T follicular helper cell (primary cell): Measurements from ENCODE around the gene TBCEL.
"Not testable (repeated sequence)": the region's sequence is repeated elsewhere in the genome, so short reads cannot be mapped to it uniquely, and the experiment has no call there.

Source experiments
- DNase-seq: peaks from one replicate; pipeline ENCODE4 v3.0.0-alpha.2; 2020; ENCODE audit warnings: low read depth
- total RNA-seq, 2 experiments: gene quantifications; one replicate each; lab custom pipeline; 2026; lab: John Stamatoyannopoulos, UW

TBCEL gene, protein sequence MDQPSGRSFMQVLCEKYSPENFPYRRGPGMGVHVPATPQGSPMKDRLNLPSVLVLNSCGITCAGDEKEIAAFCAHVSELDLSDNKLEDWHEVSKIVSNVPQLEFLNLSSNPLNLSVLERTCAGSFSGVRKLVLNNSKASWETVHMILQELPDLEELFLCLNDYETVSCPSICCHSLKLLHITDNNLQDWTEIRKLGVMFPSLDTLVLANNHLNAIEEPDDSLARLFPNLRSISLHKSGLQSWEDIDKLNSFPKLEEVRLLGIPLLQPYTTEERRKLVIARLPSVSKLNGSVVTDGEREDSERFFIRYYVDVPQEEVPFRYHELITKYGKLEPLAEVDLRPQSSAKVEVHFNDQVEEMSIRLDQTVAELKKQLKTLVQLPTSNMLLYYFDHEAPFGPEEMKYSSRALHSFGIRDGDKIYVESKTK
- total RNA-seq: 7.2 to 8.9 reads per million in 2 experiments

DNA sequence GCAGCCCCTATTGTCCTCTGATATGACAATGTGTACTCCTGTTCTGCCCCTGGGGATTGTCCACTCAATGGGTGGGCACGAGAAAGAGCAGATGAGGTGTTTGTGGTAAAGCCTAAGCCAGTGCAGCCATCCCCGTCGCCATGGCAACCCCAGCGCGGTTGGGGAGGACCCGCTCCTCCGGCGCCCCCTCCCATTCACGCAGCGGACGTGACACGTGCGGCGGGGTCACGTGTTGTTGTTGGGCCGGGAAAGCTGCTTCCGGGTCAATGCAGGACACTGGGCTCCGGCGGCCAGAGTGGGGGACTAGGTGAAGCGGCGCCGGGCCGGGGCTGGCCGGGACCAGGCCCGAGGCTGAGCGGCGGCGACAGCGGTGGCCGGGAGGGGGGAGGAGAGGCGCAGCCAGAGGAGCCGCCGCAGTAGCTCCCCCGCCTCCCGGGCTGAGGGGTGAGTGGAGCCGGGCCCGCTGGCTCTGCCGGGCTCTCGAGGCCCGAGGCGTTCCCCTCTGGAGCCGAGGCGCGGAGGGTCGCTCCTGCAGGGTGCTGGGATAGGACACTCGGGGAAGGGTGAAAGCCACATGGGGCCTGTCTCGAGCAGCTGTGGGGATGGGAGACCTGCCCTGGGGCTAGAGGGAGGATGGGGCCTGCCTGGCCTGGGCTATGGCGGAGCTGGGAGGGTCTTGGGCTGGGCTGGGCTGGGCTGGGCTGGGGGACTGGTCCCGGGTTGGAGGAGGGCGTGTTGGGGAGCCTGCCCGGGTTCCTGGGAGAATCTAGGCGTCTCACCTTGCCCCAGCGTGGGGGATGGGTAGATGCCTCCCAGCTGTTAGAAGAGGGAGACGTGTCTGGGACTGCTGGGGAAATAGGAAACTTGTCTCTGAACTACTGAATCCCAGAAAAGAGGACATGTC is at the start of gene TBCEL:
TSS of gene TBCEL (plus strand) at position 255 of the 904 bp plus-strand sequence. CDS start 21,589 bp downstream, outside the sequence.
- peak; percentile 71 for DNase-seq

DNA sequence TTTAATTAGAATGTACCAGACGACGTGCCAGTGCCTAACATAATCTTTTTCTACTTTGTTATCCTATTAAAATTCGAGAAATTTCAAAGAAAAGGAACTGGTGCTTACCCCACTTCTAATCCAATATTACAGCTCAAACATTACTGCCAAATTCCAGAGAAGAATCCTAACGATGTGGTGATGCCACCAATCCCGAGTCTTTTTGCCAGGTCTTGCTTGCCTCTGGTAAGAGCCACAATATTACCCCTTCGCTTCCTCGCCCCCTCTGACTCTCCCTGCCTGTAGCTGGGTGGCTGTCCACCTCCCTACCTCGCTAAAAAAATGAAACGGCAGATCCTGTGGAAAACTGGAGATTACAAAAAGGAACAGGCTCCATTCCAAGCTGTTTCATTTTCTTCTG is 49.4 kb upstream of the TBCEL start:
- no peak for DNase-seq

DNA sequence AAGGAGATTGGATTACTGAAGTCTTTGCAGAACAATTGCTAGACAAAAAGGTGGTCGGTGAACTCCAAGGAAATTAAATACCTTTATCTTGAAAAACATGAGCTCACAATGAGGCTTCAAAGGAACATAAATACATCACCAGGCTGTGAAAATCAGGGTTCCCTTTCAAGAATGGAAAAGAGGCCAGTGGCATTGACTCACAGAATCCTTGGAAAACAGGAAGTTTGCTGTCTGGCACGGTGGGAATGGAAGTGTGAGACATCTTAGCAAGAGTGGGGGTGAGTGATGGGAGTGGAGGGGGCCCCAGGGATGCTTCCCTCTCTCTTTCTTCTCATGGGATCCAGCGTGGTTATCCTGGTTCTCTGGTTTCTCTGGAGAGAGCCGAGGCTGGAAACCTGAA is 48.9 kb upstream of the TBCEL start:
- DNase-seq: no peak

DNA sequence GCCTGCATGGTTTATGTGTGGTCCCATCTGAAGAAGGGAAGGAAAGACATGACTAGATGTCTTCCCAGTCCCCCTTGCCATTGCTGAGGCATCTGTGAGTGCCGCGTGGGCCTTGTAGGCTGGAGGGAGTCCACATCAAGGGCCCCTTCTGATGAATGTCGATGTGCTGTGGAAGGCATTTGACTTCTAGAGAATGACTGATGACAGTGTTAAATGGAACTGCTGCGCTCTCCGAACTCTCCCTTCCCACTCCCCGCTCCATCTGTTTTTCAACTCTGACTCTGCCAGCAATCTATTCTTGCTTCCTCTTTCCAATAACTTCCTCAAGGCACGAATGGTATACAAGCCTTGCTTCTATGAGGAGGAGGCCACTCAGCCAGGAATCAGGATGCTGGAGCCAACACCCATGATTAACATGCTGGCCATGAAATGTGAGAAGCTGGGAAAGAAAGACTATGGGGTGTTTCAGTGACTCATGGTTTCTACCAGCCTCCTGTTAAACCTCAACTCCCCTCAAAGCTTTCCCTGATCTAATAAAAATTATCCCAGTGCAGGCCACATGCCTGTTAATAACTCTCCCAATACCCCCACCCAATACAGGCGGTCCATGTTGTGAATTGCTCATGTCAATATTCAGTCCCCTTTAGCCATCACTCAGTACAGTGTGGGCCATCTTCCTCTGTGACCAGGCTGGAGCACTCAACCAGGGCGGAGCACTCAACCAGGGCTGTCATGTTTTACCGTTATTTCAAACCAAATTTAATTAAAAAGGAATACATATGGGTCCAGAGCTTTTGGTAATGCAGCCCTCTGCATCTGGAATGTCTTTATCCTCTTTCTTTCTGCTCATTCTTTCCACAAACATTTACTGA is 46.4 kb upstream of the TBCEL start:
- DNase-seq: no peak

DNA sequence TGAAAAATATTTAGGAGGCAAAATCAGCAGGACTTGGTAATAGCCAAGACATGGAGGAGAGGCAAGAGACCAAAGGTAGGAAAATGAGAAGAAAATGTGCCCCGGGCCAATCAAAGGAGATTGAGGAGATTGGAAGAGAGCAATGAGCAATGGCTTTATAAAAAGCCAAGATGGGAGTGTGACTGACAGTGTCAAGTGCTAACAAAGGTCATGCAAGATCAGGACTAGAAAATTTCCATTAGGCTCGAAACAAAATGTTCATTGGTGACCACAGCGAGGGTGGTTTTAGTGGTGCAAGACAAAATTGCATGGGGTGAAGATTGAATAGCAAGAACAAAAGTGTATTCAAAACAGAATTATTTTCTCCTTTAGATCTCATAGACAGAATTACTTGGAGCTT is 45.2 kb upstream of the TBCEL start:
- no peak for DNase-seq

DNA sequence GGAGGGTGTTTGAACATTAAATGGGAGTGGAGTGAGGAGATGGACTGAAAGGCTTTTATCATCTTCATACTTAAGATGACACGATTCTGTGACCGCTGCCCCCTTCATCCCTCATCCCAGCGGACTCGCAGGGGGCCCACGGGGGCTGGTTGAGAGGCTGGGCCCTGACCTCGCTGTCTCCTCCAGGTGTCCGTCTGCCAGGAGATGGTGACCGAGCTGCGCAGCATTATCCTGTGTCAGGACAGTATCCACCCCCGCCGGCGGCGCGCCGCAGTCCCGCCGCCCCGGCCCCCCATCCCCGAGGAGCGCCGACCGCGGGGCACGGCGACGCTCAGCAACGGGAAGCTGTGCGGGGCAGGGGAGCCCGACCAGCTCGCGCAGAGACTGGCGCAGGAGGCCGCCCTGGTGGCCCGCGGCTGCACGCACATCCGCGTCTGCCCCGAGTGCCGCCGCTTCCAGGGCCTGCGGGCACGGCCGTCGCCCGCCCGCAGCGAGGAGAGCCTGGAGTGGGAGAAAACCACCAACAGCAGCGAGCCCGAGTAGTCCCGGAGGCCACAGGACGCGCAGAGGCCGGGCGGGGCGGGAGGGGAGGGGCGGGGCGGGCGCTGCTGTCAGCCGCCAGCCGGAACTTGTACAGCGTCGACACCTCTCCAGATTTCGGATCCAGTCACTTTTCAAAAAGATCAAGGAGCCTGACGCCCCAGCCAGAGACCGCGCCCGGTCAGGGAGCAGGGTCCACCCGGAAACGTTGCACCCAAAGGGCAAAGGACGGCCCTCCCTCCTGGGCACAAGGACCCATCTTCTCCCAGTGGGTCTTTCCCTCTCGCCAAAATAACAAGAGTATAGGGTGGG is 38.0 kb upstream of the TBCEL start:
- DNase-seq: peak; percentile 4

DNA sequence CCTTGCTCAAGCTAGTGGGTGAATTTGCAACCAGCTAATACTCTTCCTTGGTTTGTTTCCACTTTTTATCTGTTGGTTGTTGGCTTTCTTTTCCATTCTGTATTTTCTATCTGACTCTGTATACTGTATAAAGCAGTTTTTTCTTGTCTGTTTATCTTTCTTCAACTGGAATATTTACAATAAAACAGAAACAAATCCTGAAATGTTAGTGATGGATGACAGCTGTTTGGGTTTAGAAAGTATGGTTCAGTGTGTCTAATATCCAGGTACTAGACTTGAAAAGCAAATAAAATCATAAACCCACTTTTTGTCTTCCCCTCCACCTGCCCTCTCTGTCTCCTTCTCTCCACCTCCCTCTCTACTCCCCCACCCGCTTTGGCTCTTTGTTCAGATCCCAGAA is 35.3 kb upstream of the TBCEL start:
- DNase-seq: no peak

DNA sequence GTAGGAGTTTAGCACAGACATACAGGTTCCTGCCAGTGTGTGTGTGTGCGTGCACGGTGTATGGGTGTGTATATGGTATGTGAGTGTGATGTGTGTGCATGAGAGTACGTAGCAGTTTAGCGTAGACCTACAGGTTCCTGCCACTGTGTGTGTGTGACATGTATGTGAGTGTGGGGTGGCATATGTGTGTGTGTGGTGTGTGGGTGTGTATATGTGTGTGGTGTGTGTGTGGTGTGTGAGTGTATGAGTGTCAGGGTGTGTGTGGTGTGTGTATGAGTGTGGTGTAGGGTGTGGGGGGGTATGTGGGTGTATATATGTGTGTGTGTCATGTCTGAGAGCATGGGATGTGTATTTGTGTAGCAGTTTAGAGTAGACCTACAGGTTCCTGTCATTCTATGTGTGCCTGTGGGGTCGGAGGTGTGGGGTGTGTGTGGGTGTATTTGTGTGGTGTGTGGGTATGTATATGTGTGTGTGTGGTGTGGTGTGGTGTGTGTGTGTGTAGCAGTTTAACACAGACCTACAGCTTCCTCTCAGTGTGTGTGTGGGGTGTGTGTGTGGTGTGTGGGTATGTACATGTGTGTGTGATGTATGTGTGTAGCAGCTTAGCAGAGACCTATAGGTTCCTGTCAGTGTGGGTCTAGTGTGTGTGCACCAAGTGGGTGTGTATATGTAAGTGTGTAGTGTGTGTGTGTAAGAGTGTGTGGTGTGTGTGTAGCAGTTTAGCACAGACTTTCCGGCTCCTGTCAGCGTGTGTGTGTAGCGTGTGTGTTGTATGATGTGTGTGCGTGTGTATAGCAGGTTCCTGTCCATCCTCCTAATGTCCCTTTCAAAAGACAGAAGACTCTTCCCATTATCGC is 31.8 kb upstream of the TBCEL start:
- no peak for DNase-seq

DNA sequence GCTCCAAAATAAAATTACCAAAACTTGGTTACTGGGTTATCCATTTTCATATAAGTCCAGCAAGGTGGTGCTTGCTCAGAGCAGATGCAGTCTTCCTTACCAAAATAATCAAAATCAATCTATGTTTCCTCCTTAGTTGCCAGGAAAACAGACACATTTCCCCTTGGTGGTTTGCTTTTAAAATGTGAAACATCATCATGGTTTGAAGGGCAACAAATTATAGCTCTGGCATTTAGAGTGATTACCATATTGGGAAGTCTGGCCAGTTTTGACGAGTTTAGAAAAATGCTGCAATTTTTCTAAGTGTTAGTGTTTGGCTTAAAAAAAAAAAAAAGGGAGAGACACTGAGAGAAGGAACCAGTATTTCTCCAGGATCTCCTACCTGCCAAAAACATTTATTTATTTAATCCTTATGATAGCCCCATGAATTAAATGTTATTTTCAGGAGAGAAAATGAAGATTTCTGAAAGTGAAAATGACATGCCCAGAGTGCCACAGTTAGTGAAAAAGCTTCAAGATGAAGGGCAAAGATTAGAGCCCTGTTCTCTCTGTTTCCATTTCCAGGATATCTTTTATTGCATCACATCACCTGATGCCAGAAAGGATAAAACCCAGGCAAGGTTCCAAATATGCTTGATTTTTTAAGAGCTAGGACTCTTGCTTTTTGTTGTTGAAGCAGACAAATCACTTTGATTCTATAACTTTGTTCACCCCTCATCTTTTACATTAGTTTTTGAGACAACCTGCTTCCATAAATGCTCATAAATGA is 29.6 kb upstream of the TBCEL start:
- no peak for DNase-seq

DNA sequence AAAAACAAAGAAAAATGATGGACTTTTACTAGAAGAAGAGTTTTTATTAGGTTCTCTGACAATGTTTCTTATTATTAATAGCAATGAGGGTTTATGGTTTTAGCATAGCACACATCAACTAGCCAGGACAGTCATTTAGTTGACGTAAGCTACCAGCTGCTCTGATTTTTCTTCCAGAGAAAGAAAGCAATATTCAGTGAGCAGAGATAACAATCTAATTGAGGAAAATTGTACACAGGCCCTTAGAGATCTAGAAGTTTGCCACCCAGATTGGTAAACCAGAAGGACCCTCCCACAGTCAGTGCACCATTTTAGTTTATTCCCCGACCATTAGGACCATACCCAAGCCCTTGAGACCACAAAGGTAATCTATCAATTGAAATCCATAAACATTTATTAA is 28.7 kb upstream of the TBCEL start:
- DNase-seq: no peak

DNA sequence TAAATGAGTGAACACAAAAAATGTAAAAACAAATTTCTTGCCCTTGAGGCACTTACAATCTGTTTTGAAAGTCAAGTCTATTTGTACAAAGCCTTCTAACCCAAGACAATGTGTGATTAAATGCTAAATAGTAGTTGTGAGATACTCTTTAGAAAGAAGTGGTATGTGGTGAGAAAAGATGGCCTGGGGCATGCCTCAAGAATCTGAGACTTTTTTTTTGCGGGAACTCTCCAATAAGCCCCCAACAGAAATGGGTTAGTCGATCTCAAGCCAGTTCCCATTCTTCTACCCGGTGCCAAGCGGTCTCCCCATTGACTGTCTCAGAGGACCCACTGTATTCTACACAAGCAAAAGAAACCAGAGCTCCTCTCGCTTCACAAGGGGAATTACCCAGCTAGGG is 26.9 kb upstream of the TBCEL start:
- no peak for DNase-seq

DNA sequence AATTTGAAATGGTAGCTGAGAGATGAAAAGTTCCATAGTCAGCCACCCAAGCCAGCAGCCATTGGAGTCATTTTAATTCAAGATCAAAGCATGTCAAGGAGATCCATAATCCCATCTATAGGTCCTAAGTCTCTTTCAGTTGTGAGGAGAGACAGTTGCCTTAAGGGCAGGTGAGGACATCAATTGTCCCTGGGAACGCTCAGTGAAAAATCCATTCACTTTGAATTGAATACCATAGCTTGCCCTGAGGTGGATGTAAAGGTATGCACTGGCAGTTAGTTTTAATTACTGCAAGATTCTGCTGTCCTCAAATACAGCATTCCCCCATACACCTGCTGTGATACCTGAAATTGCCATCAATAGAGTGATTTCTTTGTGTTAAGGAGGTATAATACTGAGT is 25.3 kb upstream of the TBCEL start:
- no peak for DNase-seq

DNA sequence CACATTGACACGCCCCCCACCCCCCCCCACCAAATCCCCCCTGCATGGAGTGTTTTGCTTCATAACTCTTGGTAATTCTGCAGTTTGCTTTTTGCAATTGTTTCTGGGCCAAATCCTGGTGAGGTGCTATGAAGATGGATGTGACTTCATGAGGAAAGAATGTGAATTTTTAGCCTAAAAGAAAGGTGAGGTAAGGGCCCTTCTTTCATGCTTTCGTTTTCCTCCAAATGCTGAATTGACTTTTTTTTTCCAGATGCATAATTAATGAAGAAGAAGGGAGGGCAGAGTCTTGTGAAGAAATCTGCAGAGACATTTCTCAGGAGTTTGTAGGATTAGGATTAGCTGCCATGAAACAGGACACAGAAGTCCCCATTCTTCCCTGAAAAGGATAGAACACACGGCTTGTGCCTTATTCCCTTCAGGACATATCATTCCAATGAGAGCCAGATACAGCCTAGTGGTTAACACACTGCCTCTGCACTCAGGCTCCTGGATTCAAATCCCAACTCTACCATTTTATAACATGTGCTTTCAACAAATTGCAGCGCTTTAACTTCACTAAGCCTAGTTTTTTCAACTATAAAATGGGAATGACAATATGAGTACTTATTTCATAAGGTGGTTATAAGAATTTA is 19.6 kb upstream of the TBCEL start:
- DNase-seq: no peak

DNA sequence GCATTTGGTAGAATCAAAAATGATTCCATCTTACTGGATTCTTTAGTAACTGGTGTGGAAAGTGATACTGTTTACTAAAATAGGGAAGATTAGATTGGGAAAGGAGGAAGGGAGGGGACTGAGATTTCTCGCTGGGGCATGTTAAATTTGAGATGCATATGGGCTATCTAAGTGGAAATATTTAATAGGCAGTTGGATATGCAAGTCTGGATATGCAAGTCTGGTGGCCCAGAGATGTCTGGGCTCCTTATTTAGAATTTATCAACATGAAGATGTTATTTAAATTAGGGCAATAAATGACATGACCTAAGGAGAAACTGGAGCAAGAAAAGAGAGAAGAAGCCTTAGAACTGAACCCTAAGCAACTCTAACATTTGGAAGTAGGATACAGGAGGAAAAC is 17.0 kb upstream of the TBCEL start:
- no peak for DNase-seq

DNA sequence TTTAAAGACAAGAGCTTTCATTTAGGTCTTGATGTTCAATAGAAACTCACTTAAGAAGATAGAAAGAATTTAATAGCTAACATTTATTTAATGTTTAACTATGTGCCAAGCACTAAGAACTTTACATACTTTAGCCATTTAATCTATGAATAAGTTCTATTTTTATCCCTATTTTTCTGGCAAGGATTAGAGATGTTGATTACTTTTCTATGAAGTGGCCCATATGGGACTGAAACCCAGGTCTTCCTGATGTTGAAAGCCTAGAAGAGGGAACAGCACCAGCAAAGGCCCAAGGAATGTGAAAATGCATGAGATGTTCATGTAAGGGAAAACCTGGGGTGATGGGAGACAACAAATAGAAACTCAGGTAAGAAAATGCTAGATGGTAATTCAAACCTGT is 15.4 kb upstream of the TBCEL start:
- DNase-seq: no peak

DNA sequence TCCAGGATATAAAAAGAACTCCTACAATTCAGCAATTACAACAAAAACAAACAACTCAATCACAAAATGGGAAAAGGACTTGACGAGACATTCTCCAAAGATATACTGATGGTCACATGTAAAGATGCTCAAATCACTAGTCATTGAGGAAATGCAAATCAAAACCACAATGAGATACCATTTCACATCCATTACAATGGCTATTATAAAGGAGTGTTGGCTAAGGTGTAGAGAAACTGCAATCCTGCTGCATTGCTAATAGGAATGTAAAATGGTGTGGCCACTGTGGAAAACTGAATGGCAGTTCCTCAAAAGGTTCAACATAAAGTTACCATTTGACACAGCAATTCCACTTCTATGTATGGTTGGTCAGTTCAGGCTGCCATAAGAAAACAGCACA is 11.8 kb upstream of the TBCEL start:
- no peak for DNase-seq

DNA sequence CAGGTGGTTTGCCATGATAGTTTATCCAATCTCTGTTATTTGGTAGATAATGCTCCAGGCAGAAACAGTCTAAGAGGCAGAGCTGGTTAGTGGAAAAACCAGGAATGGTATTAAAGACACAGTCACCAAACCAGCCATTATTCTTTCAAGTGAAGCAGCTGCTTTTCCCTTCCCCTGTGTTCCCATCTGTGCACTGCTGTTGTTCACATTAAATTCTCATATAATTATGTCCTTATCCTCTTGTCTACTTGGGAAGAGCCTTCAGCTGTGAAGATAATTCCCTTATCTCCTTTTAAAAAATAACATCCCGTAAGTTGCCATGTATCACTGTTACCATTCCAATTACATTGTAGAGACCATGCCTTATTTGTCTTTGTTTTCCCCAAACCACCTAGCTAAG is 5.2 kb upstream of the TBCEL start:
- no peak for DNase-seq

DNA sequence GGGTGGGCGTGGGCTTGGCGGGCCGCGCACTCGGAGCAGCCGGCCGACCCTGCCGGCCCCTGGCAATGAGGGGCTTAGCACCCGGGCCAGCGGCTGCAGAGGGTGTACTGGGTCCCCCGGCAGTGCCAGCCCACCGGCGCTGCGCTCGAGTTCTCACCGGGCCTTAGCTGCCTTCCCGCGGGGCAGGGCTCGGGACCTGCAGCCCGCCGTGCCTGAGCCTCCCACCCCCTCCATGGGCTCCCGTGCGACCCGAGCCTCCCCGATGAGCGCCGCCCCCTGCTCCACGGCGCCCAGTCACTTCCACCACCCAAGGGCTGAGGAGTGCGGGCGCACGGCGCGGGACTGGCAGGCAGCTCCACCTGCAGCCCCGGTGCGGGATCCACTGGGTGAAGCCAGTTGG is 2.2 kb upstream of the TBCEL start:
- DNase-seq: not testable (repeated sequence)

DNA sequence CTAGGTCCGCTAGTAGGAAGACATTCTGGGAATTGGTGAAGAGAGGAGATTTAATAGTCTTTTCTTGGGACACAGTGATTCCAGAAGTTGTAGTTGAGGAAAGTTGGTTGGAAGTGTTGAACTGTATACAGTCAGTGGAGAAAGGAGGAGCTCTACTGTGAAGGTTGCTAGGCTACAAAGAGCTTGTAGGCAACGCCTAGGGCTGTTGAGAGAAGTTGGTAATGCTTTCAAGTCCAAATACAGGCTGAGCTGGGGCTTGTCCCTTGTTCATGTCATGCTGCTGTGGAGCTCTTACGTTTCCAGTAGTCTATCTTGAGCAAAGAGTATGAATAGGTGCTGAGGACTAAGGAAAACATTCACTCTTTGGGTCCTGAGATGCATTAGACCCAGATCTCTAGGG is 1.1 kb downstream of the TBCEL start:
- DNase-seq: no peak
